ENCODE results near the gene RPTOR.
A peak's percentile ranks its signal among the peaks of the same experiment; 100 is the strongest.

RPTOR gene

GRCh38 chr17:80704894-80705293 lies 160.3 kb downstream of the RPTOR start:
- H3K9me3 ChIP-seq (replicated peaks in 1 of 2; ENCODE audit: control insufficient read depth in 2 of 2, insufficient read depth in 1 of 2, low read depth in 1 of 2, low read length in 2 of 2): peaks cover 0 to 3% of the 10 kb centered on the region in 2 donors
- H3K14ac ChIP-seq (ENCODE audit: low read length): no peak overlapping the region
- no peak overlapping the region for H2AFZ ChIP-seq (ENCODE audit: low read length)
- no peaks in the 10 kb centered on the region for H3K27me3 ChIP-seq (ENCODE audit: control insufficient read depth in 3 of 3, insufficient read depth in 3 of 3, low read depth in 1 of 3, low read length in 3 of 3)
- no peak overlapping the region for H2AK5ac ChIP-seq (ENCODE audit: low read depth, low read length)
- no peak overlapping the region for H3K4me3 ChIP-seq (ENCODE audit: low read length in 2 of 2)
- no peak overlapping the region for H2BK120ac ChIP-seq (ENCODE audit: low read depth, low read length)
- no peak overlapping the region for H3K27ac ChIP-seq (replicated peaks; ENCODE audit: low read length)
- no CpG with 5 or more reads among the region's 13 CpGs for WGBS, 2 donors (ENCODE audit: extremely low coverage in 2 of 2, insufficient read length in 2 of 2, insufficient replicate concordance in 1 of 2)
- no peak overlapping the region for H3K9ac ChIP-seq (ENCODE audit: low read depth, low read length, poor library complexity)
- H2BK5ac ChIP-seq (ENCODE audit: low read length): no peak overlapping the region
- no peak overlapping the region for H3K4me2 ChIP-seq (ENCODE audit: insufficient read depth, low read length, poor library complexity, severe bottlenecking)
- no peak overlapping the region for H2BK12ac ChIP-seq (ENCODE audit: low read length)
- no peak for DNase-seq (ENCODE audit: low spot score)
- H3K36me3 ChIP-seq (replicated peaks in 1 of 2; ENCODE audit: control insufficient read depth in 2 of 2, insufficient read depth in 2 of 2, low read length in 2 of 2): peaks cover 4 to 11% of the 10 kb centered on the region in 2 donors
- no peak overlapping the region for H3K18ac ChIP-seq (ENCODE audit: low read length)
- H3K79me1 ChIP-seq (ENCODE audit: low read depth, low read length): peaks cover 2% of the 10 kb centered on the region
- no peak overlapping the region for H2BK15ac ChIP-seq (ENCODE audit: low read length)
- H4K91ac ChIP-seq (ENCODE audit: low read depth, low read length, poor library complexity): no peak overlapping the region
- no peak overlapping the region for H3K4ac ChIP-seq (ENCODE audit: low read length)
- peaks cover 7 to 12% of the 10 kb centered on the region in 2 donors for H3K4me1 ChIP-seq (ENCODE audit: control insufficient read depth in 2 of 2, insufficient read depth in 1 of 2, low read depth in 1 of 2, low read length in 2 of 2)
- no peak overlapping the region for H4K8ac ChIP-seq (ENCODE audit: low read depth, low read length)
- H3K23ac ChIP-seq (ENCODE audit: low read depth, low read length, poor library complexity): no peak overlapping the region

GRCh38 chr17:80705988-80706387 lies 161.3 kb downstream of the RPTOR start:
- H2BK15ac ChIP-seq (ENCODE audit: low read length): no peak overlapping the region
- no peak overlapping the region for H3K27ac ChIP-seq (replicated peaks; ENCODE audit: low read length)
- WGBS, 2 donors (ENCODE audit: extremely low coverage in 2 of 2, insufficient read length in 2 of 2, insufficient replicate concordance in 1 of 2): no CpG with 5 or more reads among the region's 5 CpGs
- no peak for DNase-seq (ENCODE audit: low spot score)
- no peaks in the 10 kb centered on the region for H3K27me3 ChIP-seq (ENCODE audit: control insufficient read depth in 3 of 3, insufficient read depth in 3 of 3, low read depth in 1 of 3, low read length in 3 of 3)
- H3K9ac ChIP-seq (ENCODE audit: low read depth, low read length, poor library complexity): no peak overlapping the region
- H3K9me3 ChIP-seq (replicated peaks in 1 of 2; ENCODE audit: control insufficient read depth in 2 of 2, insufficient read depth in 1 of 2, low read depth in 1 of 2, low read length in 2 of 2): no peaks in the 10 kb centered on the region
- H4K8ac ChIP-seq (ENCODE audit: low read depth, low read length): no peak overlapping the region
- H3K18ac ChIP-seq (ENCODE audit: low read length): no peak overlapping the region
- no peak overlapping the region for H3K14ac ChIP-seq (ENCODE audit: low read length)
- no peak overlapping the region for H2BK12ac ChIP-seq (ENCODE audit: low read length)
- H2BK5ac ChIP-seq (ENCODE audit: low read length): no peak overlapping the region
- H3K36me3 ChIP-seq (replicated peaks in 1 of 2; ENCODE audit: control insufficient read depth in 2 of 2, insufficient read depth in 2 of 2, low read length in 2 of 2): peaks cover 4 to 11% of the 10 kb centered on the region in 2 donors
- H2AFZ ChIP-seq (ENCODE audit: low read length): no peak overlapping the region
- H2BK120ac ChIP-seq (ENCODE audit: low read depth, low read length): no peak overlapping the region
- no peak overlapping the region for H3K4ac ChIP-seq (ENCODE audit: low read length)
- H2AK5ac ChIP-seq (ENCODE audit: low read depth, low read length): no peak overlapping the region
- peaks cover 9 to 16% of the 10 kb centered on the region in 2 donors for H3K4me1 ChIP-seq (ENCODE audit: control insufficient read depth in 2 of 2, insufficient read depth in 1 of 2, low read depth in 1 of 2, low read length in 2 of 2)
- no peak overlapping the region for H4K91ac ChIP-seq (ENCODE audit: low read depth, low read length, poor library complexity)
- H3K79me1 ChIP-seq (ENCODE audit: low read depth, low read length): peaks cover 2% of the 10 kb centered on the region
- no peak overlapping the region for H3K4me2 ChIP-seq (ENCODE audit: insufficient read depth, low read length, poor library complexity, severe bottlenecking)
- no peak overlapping the region for H3K23ac ChIP-seq (ENCODE audit: low read depth, low read length, poor library complexity)
- H3K4me3 ChIP-seq (ENCODE audit: low read length in 2 of 2): no peak overlapping the region

DNA sequence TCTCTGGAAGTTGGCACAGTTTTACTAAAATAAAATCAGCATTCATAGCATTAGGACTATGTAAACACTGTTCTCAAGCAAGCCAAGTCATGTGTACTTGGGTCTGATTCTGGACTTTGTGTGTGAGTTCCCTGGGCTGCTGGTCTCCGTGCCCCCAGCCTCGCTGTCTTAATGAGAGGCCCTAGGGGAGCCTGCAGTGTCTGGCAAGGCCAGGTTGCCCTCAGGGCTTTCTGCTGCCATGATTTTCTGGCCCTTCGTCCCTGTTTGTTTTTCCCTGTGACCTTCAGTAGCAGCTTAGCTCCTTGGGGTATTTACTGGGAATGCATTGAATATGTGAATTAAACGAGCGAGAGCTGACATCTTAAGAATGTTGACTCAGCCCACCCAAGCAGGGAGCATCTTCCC lies 161.8 kb downstream of the RPTOR start:
- H3K4me2 ChIP-seq (ENCODE audit: insufficient read depth, low read length, poor library complexity, severe bottlenecking): no peak overlapping the region
- H3K9me3 ChIP-seq (replicated peaks in 1 of 2; ENCODE audit: control insufficient read depth in 2 of 2, insufficient read depth in 1 of 2, low read depth in 1 of 2, low read length in 2 of 2): no peaks in the 10 kb centered on the region
- no peak overlapping the region for H2BK12ac ChIP-seq (ENCODE audit: low read length)
- no peak overlapping the region for H3K27ac ChIP-seq (replicated peaks; ENCODE audit: low read length)
- H2BK15ac ChIP-seq (ENCODE audit: low read length): no peak overlapping the region
- DNase-seq (ENCODE audit: low spot score): no peak
- no peak overlapping the region for H2AK5ac ChIP-seq (ENCODE audit: low read depth, low read length)
- peaks cover 4 to 11% of the 10 kb centered on the region in 2 donors for H3K36me3 ChIP-seq (replicated peaks in 1 of 2; ENCODE audit: control insufficient read depth in 2 of 2, insufficient read depth in 2 of 2, low read length in 2 of 2)
- no peak overlapping the region for H2AFZ ChIP-seq (ENCODE audit: low read length)
- peaks cover 2% of the 10 kb centered on the region for H3K79me1 ChIP-seq (ENCODE audit: low read depth, low read length)
- no peak overlapping the region for H2BK120ac ChIP-seq (ENCODE audit: low read depth, low read length)
- no peak overlapping the region for H3K18ac ChIP-seq (ENCODE audit: low read length)
- peaks cover 11 to 19% of the 10 kb centered on the region in 2 donors for H3K4me1 ChIP-seq (ENCODE audit: control insufficient read depth in 2 of 2, insufficient read depth in 1 of 2, low read depth in 1 of 2, low read length in 2 of 2)
- H2BK5ac ChIP-seq (ENCODE audit: low read length): no peak overlapping the region
- no peak overlapping the region for H3K9ac ChIP-seq (ENCODE audit: low read depth, low read length, poor library complexity)
- no peaks in the 10 kb centered on the region for H3K27me3 ChIP-seq (ENCODE audit: control insufficient read depth in 3 of 3, insufficient read depth in 3 of 3, low read depth in 1 of 3, low read length in 3 of 3)
- no peak overlapping the region for H4K8ac ChIP-seq (ENCODE audit: low read depth, low read length)
- H3K4ac ChIP-seq (ENCODE audit: low read length): no peak overlapping the region
- no peak overlapping the region for H3K14ac ChIP-seq (ENCODE audit: low read length)
- H3K4me3 ChIP-seq (ENCODE audit: low read length in 2 of 2): no peak overlapping the region
- H4K91ac ChIP-seq (ENCODE audit: low read depth, low read length, poor library complexity): no peak overlapping the region
- WGBS, 2 donors (ENCODE audit: extremely low coverage in 2 of 2, insufficient read length in 2 of 2, insufficient replicate concordance in 1 of 2): no CpG with 5 or more reads among the region's 5 CpGs
- H3K23ac ChIP-seq (ENCODE audit: low read depth, low read length, poor library complexity): no peak overlapping the region

DNA sequence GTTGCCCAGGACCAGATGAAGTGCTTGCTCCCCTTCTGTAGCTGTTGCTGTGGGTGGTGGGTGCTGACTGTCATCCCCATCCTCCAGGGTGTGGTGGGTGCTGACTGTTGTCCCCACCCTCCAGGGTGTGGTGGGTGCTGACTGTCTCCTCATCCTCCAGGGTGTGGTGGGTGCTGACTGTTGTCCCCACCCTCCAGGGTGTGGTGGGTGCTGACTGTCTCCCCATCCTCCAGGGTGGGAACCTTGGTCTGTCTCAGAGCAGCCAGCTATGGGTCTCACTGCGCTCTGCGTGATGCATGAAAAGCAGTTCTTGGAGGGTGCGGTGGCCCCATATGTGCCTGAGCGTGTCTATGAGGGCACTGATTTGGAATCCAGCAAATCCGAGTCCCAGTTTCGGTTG lies 163.8 kb downstream of the RPTOR start:
- H3K79me1 ChIP-seq (ENCODE audit: low read depth, low read length): peaks cover 4% of the 10 kb centered on the region
- H3K27me3 ChIP-seq (ENCODE audit: control insufficient read depth in 3 of 3, insufficient read depth in 3 of 3, low read depth in 1 of 3, low read length in 3 of 3): no peaks in the 10 kb centered on the region
- no peak for DNase-seq (ENCODE audit: low spot score)
- WGBS, 2 donors (ENCODE audit: extremely low coverage in 2 of 2, insufficient read length in 2 of 2, insufficient replicate concordance in 1 of 2): no CpG with 5 or more reads among the region's 6 CpGs
- H3K4me2 ChIP-seq (ENCODE audit: insufficient read depth, low read length, poor library complexity, severe bottlenecking): no peak overlapping the region
- H3K27ac ChIP-seq (replicated peaks; ENCODE audit: low read length): no peak overlapping the region
- no peak overlapping the region for H4K8ac ChIP-seq (ENCODE audit: low read depth, low read length)
- H3K23ac ChIP-seq (ENCODE audit: low read depth, low read length, poor library complexity): no peak overlapping the region
- H2AK5ac ChIP-seq (ENCODE audit: low read depth, low read length): no peak overlapping the region
- no peak overlapping the region for H4K91ac ChIP-seq (ENCODE audit: low read depth, low read length, poor library complexity)
- no peak overlapping the region for H2BK12ac ChIP-seq (ENCODE audit: low read length)
- H2AFZ ChIP-seq (ENCODE audit: low read length): no peak overlapping the region
- H2BK5ac ChIP-seq (ENCODE audit: low read length): no peak overlapping the region
- no peak overlapping the region for H2BK15ac ChIP-seq (ENCODE audit: low read length)
- H2BK120ac ChIP-seq (ENCODE audit: low read depth, low read length): no peak overlapping the region
- peak overlapping the region; percentile 54 for H3K18ac ChIP-seq (ENCODE audit: low read length)
- H3K36me3 ChIP-seq (replicated peaks in 1 of 2; ENCODE audit: control insufficient read depth in 2 of 2, insufficient read depth in 2 of 2, low read length in 2 of 2): peaks cover 4 to 11% of the 10 kb centered on the region in 2 donors
- no peak overlapping the region for H3K14ac ChIP-seq (ENCODE audit: low read length)
- no peak overlapping the region for H3K4ac ChIP-seq (ENCODE audit: low read length)
- H3K4me3 ChIP-seq (ENCODE audit: low read length in 2 of 2): no peak overlapping the region
- no peak overlapping the region for H3K9ac ChIP-seq (ENCODE audit: low read depth, low read length, poor library complexity)
- peaks cover 6 to 11% of the 10 kb centered on the region in 2 donors for H3K4me1 ChIP-seq (ENCODE audit: control insufficient read depth in 2 of 2, insufficient read depth in 1 of 2, low read depth in 1 of 2, low read length in 2 of 2)
- no peaks in the 10 kb centered on the region for H3K9me3 ChIP-seq (replicated peaks in 1 of 2; ENCODE audit: control insufficient read depth in 2 of 2, insufficient read depth in 1 of 2, low read depth in 1 of 2, low read length in 2 of 2)

Data from neuronal stem cell (in vitro differentiated cells).